Panc1 (cell line): Measurements from ENCODE around the gene C17orf78. TPM values are rescaled to one million over a fixed set of nuclear protein-coding genes. Genes with fewer than 3 reads are reported as not detected.

Source experiments
- ATAC-seq: fragments of 200-7000 bp; cut with Tn5 transposase; 2 replicates; pipeline ENCODE4 v1.9.1; 2020; ENCODE audit warnings: mild to moderate bottlenecking, moderate library complexity
- BruUV-seq: library from RNA; stranded (reverse); fragments of 400-500 nt; replicated peaks from 2 replicates; lab custom pipeline; 2021; lab: Mats Ljungman, UMichigan
- CTCF ChIA-PET: fragments of 300-600 bp; sonication (Branson Sonifier 250); formaldehyde crosslinking; loops from one replicate; lab custom pipeline; 2022; ENCODE audit warnings: antibody characterized with exemption; lab: Charles Lee
- POLR2A ChIA-PET: fragments of 300-600 bp; sonication (Branson Sonifier 250); formaldehyde crosslinking; loops from one replicate; lab custom pipeline; 2022; ENCODE audit warnings: antibody characterized with exemption; lab: Charles Lee
- DNase-seq: peaks from one replicate; pipeline ENCODE4 v3.0.0-alpha.2; 2010; ENCODE audit warnings: low read depth, low spot score
- H3K27ac ChIP-seq: 2 replicates; pipeline ENCODE4 v1.5.1; 2011; ENCODE audit warnings: mild to moderate bottlenecking, low read length, inconsistent platforms
- H3K27me3 ChIP-seq: fragments of 200-500 bp; sonication (Bioruptor generic); 2 replicates; pipeline ENCODE4 v1.6.0; 2014; ENCODE audit warnings: low read length, inconsistent platforms; ENCODE audit not compliant: control insufficient read depth, insufficient read depth
- H3K36me3 ChIP-seq: fragments of 200-500 bp; sonication (Bioruptor generic); 2 replicates; pipeline ENCODE4 v1.5.1; 2014; ENCODE audit warnings: inconsistent platforms, mild to moderate bottlenecking, low read length, moderate library complexity; ENCODE audit not compliant: control insufficient read depth, insufficient read depth
- H3K4me1 ChIP-seq: 2 replicates; pipeline ENCODE4 v1.5.1; 2011; ENCODE audit warnings: inconsistent platforms, mild to moderate bottlenecking, low read length, moderate library complexity; ENCODE audit not compliant: control insufficient read depth, insufficient read depth
- H3K4me3 ChIP-seq, 2 experiments: 2 replicates each; pipeline ENCODE4 v1.5.1; 2011 to 2012; ENCODE audit warnings: low read depth in 2 of 2, low read length in 2 of 2, mild to moderate bottlenecking in 2 of 2, inconsistent platforms in 1 of 2, moderate library complexity in 1 of 2
- H3K9me3 ChIP-seq: fragments of 200-500 bp; sonication (Bioruptor generic); 2 replicates; pipeline ENCODE4 v1.5.1; 2014; ENCODE audit warnings: low read depth, mild to moderate bottlenecking, inconsistent platforms, low read length, moderate library complexity; ENCODE audit not compliant: control insufficient read depth, insufficient read depth
- POLR2AphosphoS5 ChIP-seq: IDR thresholded peaks from 2 replicates; pipeline ENCODE4 v1.6.1; 2012; ENCODE audit warnings: mild to moderate bottlenecking, low read depth, low read length, moderate library complexity
- SIN3A ChIP-seq: IDR thresholded peaks from 2 replicates; pipeline ENCODE4 v1.6.1; 2012; ENCODE audit warnings: low read depth, mild to moderate bottlenecking, low read length, moderate library complexity, borderline replicate concordance; ENCODE audit not compliant: insufficient read depth
- TCF7L2 ChIP-seq: IDR thresholded peaks from 2 replicates; pipeline ENCODE4 v1.6.1; 2011; ENCODE audit warnings: mild to moderate bottlenecking, low read depth, low read length, inconsistent platforms
- in situ Hi-C: cut with HindIII; loops from 2 replicates; pipeline ENCODE4 v1.10.0; 2016; ENCODE audit warnings: low sequenced_read_pairs, low pct_unique_long_range_greater_than_20kb
- intact Hi-C: fragments of 100-400 bp; cut with micrococcal nuclease; formaldehyde crosslinking; loops from one replicate; pipeline ENCODE4 v1.10.0; 2022; ENCODE audit not compliant: unreplicated experiment
- total RNA-seq: library from RNA; stranded (reverse); gene quantifications from one replicate; pipeline ENCODE4 v1.2.1, GENCODE V29; 2021; ENCODE audit not compliant: unreplicated experiment
- TF ChIP-seq, protein P1 (sequence below), 2 experiments: IDR thresholded peaks; 2 replicates each; pipeline ENCODE4 v1.6.1; 2011 to 2012; ENCODE audit warnings: low read depth in 2 of 2, control low read depth in 1 of 2, low read length in 1 of 2, mild to moderate bottlenecking in 1 of 2, moderate library complexity in 1 of 2; ENCODE audit not compliant: insufficient read depth in 1 of 2
- TF ChIP-seq, protein P2 (sequence below): fragments of 450-650 bp; IDR thresholded peaks from 2 replicates; pipeline ENCODE4 v1.5.1; 2017; ENCODE audit warnings: mild to moderate bottlenecking

Gene C17orf78
- total RNA-seq, 1 experiment from 2014 or later, result not detected

DNA sequence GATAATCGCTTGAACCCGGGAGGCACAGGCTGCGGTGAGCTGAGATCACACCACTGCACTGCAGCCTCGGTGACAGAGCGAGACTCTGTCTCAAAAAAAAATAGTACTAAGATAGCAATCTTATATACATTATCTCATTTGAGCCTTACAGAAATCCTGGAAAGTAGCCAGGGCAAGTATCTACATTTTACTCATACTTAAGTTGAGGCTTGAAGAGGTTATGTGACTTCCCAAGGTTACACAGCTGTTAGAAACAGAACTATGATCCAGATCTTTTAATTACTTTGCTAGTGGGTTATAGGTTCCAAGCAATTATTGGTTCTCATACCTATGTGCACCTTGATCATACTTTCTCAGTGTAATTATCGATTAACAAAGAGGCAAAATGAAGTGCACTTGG is 15.4 kb downstream of the C17orf78 start:
- H3K4me3 ChIP-seq, result no peak overlapping the region
- no peaks in the 10 kb centered on the region for H3K27me3 ChIP-seq
- no peaks in the 10 kb centered on the region for H3K36me3 ChIP-seq
- in situ Hi-C loops (no loop called here), intact Hi-C loops (no loop called here)
- no peak for TF ChIP-seq SIN3A
- TF ChIP-seq TCF7L2, result no peak
- TF ChIP-seq, protein P1, sequence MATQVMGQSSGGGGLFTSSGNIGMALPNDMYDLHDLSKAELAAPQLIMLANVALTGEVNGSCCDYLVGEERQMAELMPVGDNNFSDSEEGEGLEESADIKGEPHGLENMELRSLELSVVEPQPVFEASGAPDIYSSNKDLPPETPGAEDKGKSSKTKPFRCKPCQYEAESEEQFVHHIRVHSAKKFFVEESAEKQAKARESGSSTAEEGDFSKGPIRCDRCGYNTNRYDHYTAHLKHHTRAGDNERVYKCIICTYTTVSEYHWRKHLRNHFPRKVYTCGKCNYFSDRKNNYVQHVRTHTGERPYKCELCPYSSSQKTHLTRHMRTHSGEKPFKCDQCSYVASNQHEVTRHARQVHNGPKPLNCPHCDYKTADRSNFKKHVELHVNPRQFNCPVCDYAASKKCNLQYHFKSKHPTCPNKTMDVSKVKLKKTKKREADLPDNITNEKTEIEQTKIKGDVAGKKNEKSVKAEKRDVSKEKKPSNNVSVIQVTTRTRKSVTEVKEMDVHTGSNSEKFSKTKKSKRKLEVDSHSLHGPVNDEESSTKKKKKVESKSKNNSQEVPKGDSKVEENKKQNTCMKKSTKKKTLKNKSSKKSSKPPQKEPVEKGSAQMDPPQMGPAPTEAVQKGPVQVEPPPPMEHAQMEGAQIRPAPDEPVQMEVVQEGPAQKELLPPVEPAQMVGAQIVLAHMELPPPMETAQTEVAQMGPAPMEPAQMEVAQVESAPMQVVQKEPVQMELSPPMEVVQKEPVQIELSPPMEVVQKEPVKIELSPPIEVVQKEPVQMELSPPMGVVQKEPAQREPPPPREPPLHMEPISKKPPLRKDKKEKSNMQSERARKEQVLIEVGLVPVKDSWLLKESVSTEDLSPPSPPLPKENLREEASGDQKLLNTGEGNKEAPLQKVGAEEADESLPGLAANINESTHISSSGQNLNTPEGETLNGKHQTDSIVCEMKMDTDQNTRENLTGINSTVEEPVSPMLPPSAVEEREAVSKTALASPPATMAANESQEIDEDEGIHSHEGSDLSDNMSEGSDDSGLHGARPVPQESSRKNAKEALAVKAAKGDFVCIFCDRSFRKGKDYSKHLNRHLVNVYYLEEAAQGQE (IDR thresholded peaks at IDR 0.05; ENCODE audit: insufficient read depth in 1 of 2, low read depth in 2 of 2, low read length in 1 of 2), result no peak
- no peak for TF ChIP-seq POLR2AphosphoS5
- TF ChIP-seq, protein P2, sequence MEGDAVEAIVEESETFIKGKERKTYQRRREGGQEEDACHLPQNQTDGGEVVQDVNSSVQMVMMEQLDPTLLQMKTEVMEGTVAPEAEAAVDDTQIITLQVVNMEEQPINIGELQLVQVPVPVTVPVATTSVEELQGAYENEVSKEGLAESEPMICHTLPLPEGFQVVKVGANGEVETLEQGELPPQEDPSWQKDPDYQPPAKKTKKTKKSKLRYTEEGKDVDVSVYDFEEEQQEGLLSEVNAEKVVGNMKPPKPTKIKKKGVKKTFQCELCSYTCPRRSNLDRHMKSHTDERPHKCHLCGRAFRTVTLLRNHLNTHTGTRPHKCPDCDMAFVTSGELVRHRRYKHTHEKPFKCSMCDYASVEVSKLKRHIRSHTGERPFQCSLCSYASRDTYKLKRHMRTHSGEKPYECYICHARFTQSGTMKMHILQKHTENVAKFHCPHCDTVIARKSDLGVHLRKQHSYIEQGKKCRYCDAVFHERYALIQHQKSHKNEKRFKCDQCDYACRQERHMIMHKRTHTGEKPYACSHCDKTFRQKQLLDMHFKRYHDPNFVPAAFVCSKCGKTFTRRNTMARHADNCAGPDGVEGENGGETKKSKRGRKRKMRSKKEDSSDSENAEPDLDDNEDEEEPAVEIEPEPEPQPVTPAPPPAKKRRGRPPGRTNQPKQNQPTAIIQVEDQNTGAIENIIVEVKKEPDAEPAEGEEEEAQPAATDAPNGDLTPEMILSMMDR, result no peak
- no TSS peak for BruUV-seq
- no peaks in the 10 kb centered on the region for H3K9me3 ChIP-seq
- DNase-seq, result no peak
- ATAC-seq, result no peak
- no peak overlapping the region for H3K27ac ChIP-seq
- POLR2A ChIA-PET, result no interaction called here
- H3K4me1 ChIP-seq, result peaks cover 3% of the 10 kb centered on the region; the same call in 1 of the 2 replicates
- CTCF ChIA-PET, result no interaction called here

DNA sequence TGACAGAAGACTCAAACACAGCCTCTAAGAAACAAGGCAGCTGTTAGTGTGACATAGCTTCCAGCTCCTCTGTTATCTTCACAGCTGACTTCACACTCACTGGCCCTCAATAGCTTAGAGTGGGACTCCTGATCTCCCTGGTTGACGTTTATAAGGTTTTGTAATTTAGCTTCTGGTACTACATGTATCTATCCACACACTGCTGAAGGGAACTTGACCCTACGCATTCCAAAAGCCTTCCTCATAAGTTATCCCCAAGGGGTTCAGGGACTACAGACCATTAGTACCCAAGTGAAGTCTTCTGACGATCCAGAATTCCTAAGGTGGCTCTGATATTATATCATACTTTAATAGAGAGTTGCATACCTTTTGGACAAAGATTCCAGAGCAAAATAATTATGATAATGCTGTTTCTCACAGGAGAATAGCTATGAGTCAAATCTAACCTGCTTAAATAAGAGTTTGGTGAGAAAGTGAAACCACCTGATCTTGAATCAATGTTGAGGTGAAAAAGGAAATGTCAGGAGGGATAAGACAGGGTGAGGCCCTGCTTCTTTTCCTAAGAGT is 16.3 kb downstream of the C17orf78 start:
- intact Hi-C loops (no loop called here), in situ Hi-C loops (no loop called here)
- Histone ChIP-seq H3K4me3 (no peak overlapping the region), H3K27me3 (no peaks in the 10 kb centered on the region), H3K9me3 (no peaks in the 10 kb centered on the region), H3K36me3 (no peaks in the 10 kb centered on the region), H3K4me1 (peaks cover 3% of the 10 kb centered on the region; the same call in 1 of the 2 replicates), H3K27ac (peak overlapping the region; percentile 17; the same call in 1 of the 2 replicates)
- no TSS peak for BruUV-seq
- ATAC-seq (no peak), DNase-seq (no peak)
- POLR2A ChIA-PET, result no interaction called here
- TF ChIP-seq, protein P1 (IDR thresholded peaks at IDR 0.05; ENCODE audit: insufficient read depth in 1 of 2, low read depth in 2 of 2, low read length in 1 of 2), result no peak
- TF ChIP-seq SIN3A, result no peak
- TF ChIP-seq TCF7L2, result no peak
- TF ChIP-seq POLR2AphosphoS5, result no peak
- TF ChIP-seq, protein P2, result no peak
- CTCF ChIA-PET, result no interaction called here
